NCI-H446 (cell line): ENCODE results near the gene MYBPC2.

Experiments used
- DNase-seq, 2 experiments: peaks; one replicate each; lab custom pipeline; 2025; lab: John Stamatoyannopoulos, UW

MYBPC2 gene

DNA sequence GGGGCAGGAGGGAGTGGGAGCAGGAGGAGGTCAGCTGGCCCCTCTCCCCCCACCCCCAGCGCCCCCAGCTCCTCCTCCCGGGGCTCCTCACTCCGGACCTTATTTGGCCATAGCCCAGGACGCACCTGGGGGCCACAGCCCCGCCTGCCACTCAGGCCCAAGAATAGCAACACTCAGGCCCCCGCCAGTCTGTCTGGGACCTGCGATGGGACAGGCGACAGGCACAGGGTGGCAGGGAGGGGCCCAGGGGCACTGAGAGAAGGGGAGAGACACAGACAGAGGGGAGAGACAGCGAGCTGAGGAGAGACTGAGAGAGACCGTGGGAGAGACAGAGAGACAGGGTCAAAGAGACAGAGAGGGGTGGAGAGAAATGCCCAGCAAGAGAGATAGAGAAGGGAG, 68.1 kb downstream of the MYBPC2 start:
- DNase-seq: no peak

DNA sequence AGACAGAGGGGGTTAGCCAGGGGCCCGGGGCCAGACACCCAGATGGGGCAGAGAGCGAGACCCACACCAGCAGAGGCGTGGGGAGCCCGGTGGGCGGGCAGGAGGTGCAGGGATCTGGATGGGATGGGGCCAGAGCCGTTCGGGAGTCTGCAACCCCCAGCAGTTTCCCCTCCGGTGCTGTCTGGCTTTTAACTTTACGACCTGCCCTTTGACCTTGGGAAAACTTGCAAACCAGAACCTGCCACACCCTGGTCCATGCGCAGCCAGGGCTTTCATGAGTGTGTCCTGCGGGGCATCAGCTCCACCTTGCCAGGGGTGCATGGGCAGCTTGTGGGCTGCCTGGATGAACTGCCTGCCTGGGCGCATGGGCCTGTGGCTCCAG, 68.5 kb downstream of the MYBPC2 start:
- DNase-seq: no peak

- no peak for DNase-seq
Observed at GRCh38 chr19:50501568-50502475, 69.1 kb downstream of the MYBPC2 start.

DNA sequence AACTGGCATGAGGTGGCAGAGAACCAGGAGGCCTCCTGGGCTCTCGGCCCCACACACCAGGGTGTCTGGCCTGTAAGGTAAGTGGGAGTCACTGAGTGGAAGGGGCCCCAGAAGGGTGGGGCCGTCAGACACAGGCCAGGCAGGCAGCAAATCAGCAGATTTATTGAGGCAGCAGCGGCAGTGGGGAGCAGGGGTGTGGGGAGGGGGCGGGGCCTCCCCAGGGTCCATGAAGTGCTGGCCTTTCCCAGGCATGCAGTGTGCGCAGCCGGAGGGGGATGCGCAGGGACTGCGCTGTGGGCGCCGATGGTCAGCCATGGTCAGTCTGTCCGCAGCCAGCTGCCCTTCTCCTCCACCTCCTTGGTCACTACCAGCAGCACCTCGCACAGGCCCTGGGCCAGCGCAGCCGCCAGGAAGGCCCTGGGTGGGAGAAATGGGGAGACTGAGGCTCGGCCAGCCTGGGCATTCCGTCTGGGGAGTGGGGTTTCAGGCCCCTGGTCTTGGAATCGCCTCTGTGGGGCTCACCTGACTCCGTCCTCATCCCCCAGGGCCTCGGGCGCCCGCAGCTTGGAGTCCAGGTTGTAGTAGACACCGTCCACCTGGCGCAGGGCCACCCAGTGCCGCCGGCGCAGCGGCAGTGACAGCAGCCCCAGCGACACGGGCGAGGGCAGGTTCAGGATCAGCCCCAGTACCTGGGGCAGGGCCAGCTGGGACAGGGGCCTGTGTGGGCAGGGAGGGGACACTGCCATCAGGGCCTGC, 73.3 kb downstream of the MYBPC2 start:
- DNase-seq: no peak

DNA sequence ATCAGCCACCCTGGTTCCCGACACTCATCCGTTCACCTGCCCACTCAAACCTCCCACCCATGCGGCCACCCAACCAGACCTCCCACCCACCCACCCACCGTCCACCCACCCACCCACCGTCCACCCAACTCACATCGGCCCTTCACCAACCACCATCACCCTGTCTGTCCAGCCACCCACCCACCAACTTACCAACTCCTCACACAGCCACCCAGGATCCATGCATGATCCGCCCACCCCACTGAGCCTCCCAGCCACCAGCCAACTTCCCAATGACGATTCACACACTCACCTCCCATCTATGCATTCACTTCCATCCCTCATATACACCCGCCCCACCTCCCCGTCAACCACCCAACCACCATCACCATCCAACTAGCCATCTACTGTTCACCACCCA, 74.0 kb downstream of the MYBPC2 start:
- no peak for DNase-seq

GRCh38 chr19:50507376-50507775, 74.7 kb downstream of the MYBPC2 start:
- no peak for DNase-seq

GRCh38 chr19:50508843-50509190, 76.1 kb downstream of the MYBPC2 start:
- no peak for DNase-seq

DNA sequence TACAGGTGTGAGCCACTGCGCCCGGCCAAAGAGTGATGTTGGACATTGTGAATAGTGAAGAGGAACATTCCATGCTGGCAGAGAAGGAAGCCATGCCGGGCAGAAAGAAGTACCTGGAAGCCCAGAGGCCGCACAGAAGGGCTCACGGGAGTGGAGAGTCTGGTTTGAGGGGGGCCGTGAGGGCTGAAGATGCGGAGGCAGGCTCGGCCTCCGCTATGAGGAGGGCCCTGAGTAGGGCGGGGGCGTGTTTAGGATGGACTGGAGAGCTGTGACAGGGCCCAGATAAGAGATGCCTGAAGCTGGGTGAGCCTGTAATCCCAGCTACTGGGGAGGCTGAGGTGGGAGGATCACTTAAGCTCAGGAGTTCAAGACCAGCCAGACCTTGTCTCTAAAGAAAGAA, 76.7 kb downstream of the MYBPC2 start:
- no peak for DNase-seq

- no peak for DNase-seq
Observed at GRCh38 chr19:50510121-50510670, 77.5 kb downstream of the MYBPC2 start.

GRCh38 chr19:50510700-50511068, 78.0 kb downstream of the MYBPC2 start:
- DNase-seq: no peak

DNA sequence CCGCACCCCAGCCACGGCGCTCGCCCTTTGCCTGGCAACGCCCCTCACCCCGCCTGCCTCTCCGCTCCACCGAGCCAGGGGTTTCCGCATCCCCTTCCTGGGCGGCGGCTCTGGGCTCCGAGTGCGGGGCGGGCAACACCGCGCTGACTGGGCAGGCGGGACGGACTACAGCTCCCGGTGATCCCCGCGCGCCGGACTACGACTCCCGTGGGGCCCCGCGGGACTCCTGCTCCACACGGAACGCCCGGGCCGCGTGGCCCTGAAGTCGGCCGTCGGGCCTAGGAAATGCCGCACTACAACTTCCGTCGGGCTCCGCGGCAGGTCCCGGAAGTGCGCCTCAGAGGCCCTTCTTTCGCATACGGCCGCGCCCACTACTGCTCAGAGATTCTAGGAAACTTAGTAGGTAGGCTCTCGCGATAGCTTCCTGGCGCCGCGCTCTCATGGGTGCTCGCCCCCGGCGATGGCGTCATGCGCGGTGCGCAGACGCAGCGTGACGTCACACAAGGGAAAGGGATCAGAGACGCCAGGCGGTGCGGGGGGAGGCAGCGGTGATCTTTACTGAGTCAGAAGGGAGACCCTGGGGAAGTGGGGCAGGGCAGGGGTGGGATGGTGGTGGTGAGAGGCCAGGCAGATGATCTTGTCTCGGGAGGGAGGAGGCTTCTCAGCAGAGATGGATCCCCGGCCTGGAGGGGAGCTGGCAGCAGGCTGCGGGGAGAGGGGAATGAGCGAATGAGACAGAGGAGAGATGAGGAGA, 78.6 kb downstream of the MYBPC2 start, which contains the start of gene JOSD2:
TSS of gene JOSD2 (minus strand) at position 123 of the 754 bp plus-strand sequence. CDS start 760 bp downstream, outside the sequence.
- peak; percentile 92 to 99 for DNase-seq

- no peak for DNase-seq
Observed at GRCh38 chr19:50512112-50512998, 79.7 kb downstream of the MYBPC2 start.

DNA sequence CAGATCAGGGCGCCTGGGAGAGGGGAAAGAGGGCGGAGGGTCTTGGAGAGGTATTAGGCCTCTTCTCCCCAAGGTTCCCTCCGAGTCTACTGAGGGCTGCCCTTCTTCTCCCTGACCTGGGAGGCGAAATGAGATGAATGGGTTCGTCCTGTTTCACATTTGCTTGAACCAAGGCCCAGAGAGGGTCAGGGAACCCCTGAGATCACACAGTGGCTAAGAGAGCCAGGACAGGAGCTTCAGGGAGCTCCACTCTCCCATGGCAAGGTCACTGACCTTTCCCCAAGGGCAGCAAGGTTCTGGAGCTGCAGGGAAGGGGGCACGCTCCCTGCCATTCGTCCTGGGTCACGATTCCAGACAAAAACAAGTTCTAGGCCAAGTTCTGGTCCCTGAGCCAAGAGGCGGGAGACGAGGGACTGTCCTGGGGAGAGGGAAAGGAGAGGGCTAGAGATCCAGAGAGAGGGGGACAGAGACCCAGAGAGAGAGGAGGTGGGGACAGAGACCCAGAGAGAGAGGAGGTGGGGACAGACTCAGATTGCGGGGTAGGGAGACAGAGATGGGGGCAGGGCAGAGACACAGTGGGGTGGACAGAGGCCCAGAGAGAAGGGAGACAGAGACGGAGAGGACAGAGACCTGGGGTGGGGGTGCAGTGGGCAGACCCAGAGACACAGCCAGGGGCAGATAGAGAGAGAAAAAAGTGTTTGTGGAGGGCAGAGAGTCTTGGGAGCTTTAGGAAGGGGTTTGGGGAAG, 80.5 kb downstream of the MYBPC2 start:
- no peak for DNase-seq

GRCh38 chr19:50513746-50514345, 81.2 kb downstream of the MYBPC2 start, which contains the start of gene ASPDH:
Gene ASPDH, minus strand, starts transcription at chr19:50513913. Its CDS starts 90 bp downstream, at chr19:50513823.
- DNase-seq: peak in 1 of 2 experiments; percentile 11

GRCh38 chr19:50514346-50515167, 81.9 kb downstream of the MYBPC2 start:
- DNase-seq: peak in 1 of 2 experiments; percentile 46

GRCh38 chr19:50515168-50515561, 82.5 kb downstream of the MYBPC2 start:
- DNase-seq: no peak
